K562 (cell line): ENCODE data around the gene GLI3. TPM values are rescaled to one million over a fixed set of nuclear protein-coding genes. Genes with fewer than 3 reads are reported as not detected.

ENCODE experiments used
- ATAC-seq: fragments of 200-7000 bp; cut with Tn5 transposase; 3 replicates; pipeline ENCODE4 v1.9.1; 2020; ENCODE audit warnings: moderate library complexity
- BruUV-seq: library from RNA; stranded (reverse); fragments of 400-500 nt; replicated peaks from 2 replicates; lab custom pipeline; 2021; lab: Mats Ljungman, UMichigan
- CTCF ChIA-PET: fragments of 300-600 bp; formaldehyde crosslinking; extraction: SDS; loops from one replicate; lab custom pipeline; 2021; ENCODE audit warnings: low intra/inter-chr PET ratio; lab: Yijun Ruan, JAX
- POLR2A ChIA-PET: fragments of 300-600, 350-650 bp; sonication (Branson Sonifier 250); formaldehyde crosslinking; extraction: SDS; loops from one replicate; lab custom pipeline; 2021; ENCODE audit warnings: antibody characterized with exemption, inconsistent platforms; lab: Yijun Ruan, JAX
- DNase-seq, 4 experiments: peaks; one replicate each; pipeline versions ENCODE4 v3.0.0 to v3.0.0-alpha.2; 2011 to 2018; ENCODE audit warnings: low spot score in 3 of 4, mixed read lengths in 3 of 4; ENCODE audit errors: extremely low read depth in 1 of 4
- FAIRE-seq: peaks from 2 replicates; lab custom pipeline; 2011; peaks lifted over from hg19 to GRCh38; lab: Jason Lieb, UNC
- H2AFZ ChIP-seq: 2 replicates; pipeline ENCODE4 v1.6.0; 2011; ENCODE audit warnings: low read depth, low read length, control low read depth, inconsistent platforms
- H3K27ac ChIP-seq: fragments of 200-600 bp; 3 replicates; pipeline ENCODE4 v1.8.0; 2011; ENCODE audit warnings: low read depth, mild to moderate bottlenecking, control low read depth, inconsistent platforms, low read length, moderate library complexity, mixed read lengths; ENCODE audit errors: extremely low read depth
- H3K27me3 ChIP-seq, 2 experiments: fragments of 300-600 bp in 1 of 2; 2 replicates in 1 of 2; 3 replicates in 1 of 2; pipeline versions ENCODE4 v1.6.0 to v1.8.0; 2011; ENCODE audit warnings: inconsistent platforms in 2 of 2, low read length in 2 of 2, mild to moderate bottlenecking in 1 of 2, mixed read lengths in 1 of 2, moderate library complexity in 1 of 2; ENCODE audit not compliant: control insufficient read depth in 2 of 2, insufficient read depth in 2 of 2
- H3K36me3 ChIP-seq: fragments of 300-600 bp; 3 replicates; pipeline ENCODE4 v1.8.0; 2011; ENCODE audit warnings: mild to moderate bottlenecking, low read length, inconsistent platforms; ENCODE audit not compliant: control insufficient read depth, insufficient read depth
- H3K4me1 ChIP-seq, 2 experiments: fragments of 200-600 bp in 1 of 2; replicated peaks in 1 of 2; 2 replicates in 1 of 2; 3 replicates in 1 of 2; pipeline versions ENCODE4 v1.5.1 to v1.8.0; 2011; ENCODE audit warnings: inconsistent platforms in 2 of 2, low read length in 2 of 2, mild to moderate bottlenecking in 1 of 2, mixed read lengths in 1 of 2, moderate library complexity in 1 of 2; ENCODE audit not compliant: control insufficient read depth in 2 of 2, insufficient read depth in 2 of 2
- H3K4me2 ChIP-seq: 2 replicates; pipeline ENCODE4 v1.6.1; 2011; ENCODE audit warnings: low read length, control low read depth, inconsistent platforms, mixed read lengths; ENCODE audit not compliant: insufficient read depth
- H3K4me3 ChIP-seq: fragments of 200-600 bp; sonication (generic), shearing (Covaris generic); 2 replicates; pipeline ENCODE4 v1.5.1; 2016; ENCODE audit warnings: control low read depth, inconsistent platforms
- H3K79me2 ChIP-seq: fragments of 200-600 bp; 3 replicates; pipeline ENCODE4 v1.8.0; 2011; ENCODE audit warnings: low read length, inconsistent platforms; ENCODE audit not compliant: control insufficient read depth, insufficient read depth
- H3K9ac ChIP-seq, 2 experiments: 2 replicates each; pipeline versions ENCODE4 v1.6.0 to v1.6.1; 2011; ENCODE audit warnings: low read depth in 2 of 2, low read length in 2 of 2, control low read depth in 1 of 2, inconsistent platforms in 1 of 2, mild to moderate bottlenecking in 1 of 2, mixed read lengths in 1 of 2; ENCODE audit not compliant: insufficient read depth in 1 of 2
- H3K9me1 ChIP-seq: one replicate; pipeline ENCODE4 v1.6.0; 2011; ENCODE audit warnings: inconsistent platforms, mild to moderate bottlenecking, low read length, moderate library complexity; ENCODE audit not compliant: control insufficient read depth, insufficient read depth
- H3K9me3 ChIP-seq: replicated peaks from 2 replicates; pipeline ENCODE4 v1.5.1; 2011; ENCODE audit warnings: low read depth, low read length, inconsistent platforms; ENCODE audit not compliant: control insufficient read depth, insufficient read depth
- H4K20me1 ChIP-seq: replicated peaks from 2 replicates; pipeline ENCODE4 v1.6.1; 2011; ENCODE audit warnings: low read length, inconsistent platforms, mixed read lengths; ENCODE audit not compliant: control insufficient read depth, insufficient read depth
- CEBPB ChIP-seq: fragments of 450-650 bp; IDR thresholded peaks from 2 replicates; pipeline ENCODE4 v1.6.1; 2016; ENCODE audit warnings: missing genetic modification characterization, missing compliant biosample characterization
- POLR3G ChIP-seq: IDR thresholded peaks from 2 replicates; pipeline ENCODE4 v1.6.1; 2011; ENCODE audit not compliant: insufficient read length, insufficient replicate concordance; ENCODE audit errors: extremely low read depth
- PRPF4 ChIP-seq: fragments of 200-400 bp; formaldehyde crosslinking; IDR thresholded peaks from one replicate; pipeline ENCODE4 v1.6.1; 2017; ENCODE audit warnings: low read length, low read depth, mild to moderate bottlenecking; ENCODE audit not compliant: insufficient read depth, poor library complexity, severe bottlenecking
- XRCC5 ChIP-seq: fragments of 200-400 bp; formaldehyde crosslinking; IDR thresholded peaks from 2 replicates; pipeline ENCODE4 v1.6.1; 2017; ENCODE audit warnings: low read depth, mild to moderate bottlenecking, low read length
- ZNF384 ChIP-seq: IDR thresholded peaks from 2 replicates; pipeline ENCODE4 v1.6.1; 2012; ENCODE audit warnings: low read depth, low read length, improper control_type of control experiment
- WGBS: fragments of 100-300 bp; shearing (Covaris generic); methylation state at CpG from one replicate; pipeline ENCODE4 v1.1.6; 2016; ENCODE audit warnings: low coverage, mixed read lengths; ENCODE audit not compliant: insufficient coverage; ENCODE audit errors: missing lambda C conversion rate; 5-methylcytosine and 5-hydroxymethylcytosine counted together
- in situ Hi-C: fragments of 300-500 bp; cut with MboI; formaldehyde crosslinking; loops from 4 replicates; pipeline ENCODE4 v1.15.0; 2018; ENCODE audit warnings: inconsistent platforms, mixed read lengths
- intact Hi-C: fragments of 100-400 bp; cut with micrococcal nuclease; formaldehyde crosslinking; loops from 2 replicates; pipeline ENCODE4 v1.14.2; 2022
- polyA plus RNA-seq, 8 experiments: library from polyadenylated mRNA; depleted of rRNA in 4 of 8; stranded (reverse) in 5 of 8; unstranded in 3 of 8; fragments of >200 nt; fragmentation: Nextera tagmentation in 2 of 8; fragmentation: Illumina TruSeq in 1 of 8; extraction: Ambion mirVana in 2 of 8; extraction: Trizol in 1 of 8; gene quantifications; 2 replicates each; pipeline versions ENCODE4 v1.2.1 to v1.2.3, GENCODE V29; 2011 to 2014; ENCODE audit warnings: inconsistent platforms in 1 of 8, missing spikeins in 1 of 8
- total RNA-seq, 7 experiments: library from RNA; depleted of rRNA in 6 of 7; stranded (reverse); fragments of >200 nt in 6 of 7; fragmentation: Illumina TruSeq in 2 of 7; extraction: Trizol in 2 of 7; gene quantifications; 2 replicates each; pipeline versions ENCODE4 v1.2.1 to v1.2.3, GENCODE V29; 2011 to 2021; ENCODE audit warnings: low replicate concordance in 1 of 7
- TF ChIP-seq, protein P1 (sequence below), 2 experiments: fragments of 450-650 bp in 1 of 2; sonication (generic) in 1 of 2; formaldehyde crosslinking in 1 of 2; IDR thresholded peaks; 2 replicates each; pipeline versions ENCODE4 v1.7.1 to v1.9.0; 2016 to 2022; ENCODE audit warnings: inconsistent platforms in 1 of 2, mild to moderate bottlenecking in 1 of 2, missing genetic modification reagents in 1 of 2

The GLI3 gene
- total and polyA plus RNA-seq, 9 of the 15 experiments (the other 6 are each of a cell fraction or from before 2014, with no cell fraction given): 0.01 to 0.18 (median 0.07) TPM; not detected in 6

DNA sequence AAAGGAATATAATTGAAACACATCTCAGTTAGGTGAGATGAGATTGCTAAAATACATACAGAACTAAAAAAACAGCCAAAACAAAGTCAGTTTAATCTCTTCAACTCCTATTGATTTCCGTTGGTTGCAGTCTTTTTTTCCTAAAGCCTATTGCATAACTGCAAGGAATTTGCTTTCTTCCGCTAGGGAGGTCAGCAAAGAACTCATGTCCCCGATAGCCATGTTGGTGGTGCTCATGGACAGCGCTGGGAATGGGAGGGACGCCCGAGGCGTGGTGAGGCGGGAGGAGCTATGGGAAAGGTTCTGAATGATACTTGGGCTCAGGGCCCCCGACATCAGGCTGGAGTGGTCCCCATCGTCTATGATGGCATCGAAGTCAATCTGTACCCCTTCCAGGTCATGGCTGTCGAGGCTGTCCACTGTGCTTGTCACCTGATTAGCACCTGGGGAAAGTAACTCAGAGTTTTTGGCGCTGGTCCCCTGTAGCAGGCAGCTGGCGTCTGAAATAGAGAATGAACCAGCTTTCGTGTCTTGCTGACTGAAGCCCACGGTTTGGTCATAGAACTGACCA, 272.7 kb downstream of the GLI3 start:
- Histone ChIP-seq H3K9ac (no peak overlapping the region), H4K20me1 (no peaks in the 10 kb centered on the region), H3K27me3 (peaks cover 11 to 30% of the 10 kb centered on the region in 2 experiments; a peak in 4 of 5 replicates), H3K36me3 (no peaks in the 10 kb centered on the region), H2AFZ (no peak overlapping the region), H3K9me3 (no peaks in the 10 kb centered on the region), H3K9me1 (peaks cover 3% of the 10 kb centered on the region), H3K79me2 (no peaks in the 10 kb centered on the region), H3K4me1 (peaks cover 0 to 7% of the 10 kb centered on the region in 2 experiments; a peak in 1 of 5 replicates), H3K4me2 (no peak overlapping the region), H3K4me3 (no peak overlapping the region), H3K27ac (no peak overlapping the region)
- TF ChIP-seq POLR3G: no peak
- TF ChIP-seq CEBPB (tag): peak; percentile 25; the same call in 1 of the 2 replicates
- no peak for TF ChIP-seq PRPF4
- TF ChIP-seq ZNF384: no peak
- WGBS: 1% methylated on average over 15 of the region's 16 CpGs
- intact Hi-C loops: no loop called here
- ATAC-seq (no peak), DNase-seq (no peak), FAIRE-seq (no peak)
- BruUV-seq: no TSS peak
- POLR2A ChIA-PET: no interaction called here
- in situ Hi-C loops: no loop called here
- CTCF ChIA-PET: no interaction called here

DNA sequence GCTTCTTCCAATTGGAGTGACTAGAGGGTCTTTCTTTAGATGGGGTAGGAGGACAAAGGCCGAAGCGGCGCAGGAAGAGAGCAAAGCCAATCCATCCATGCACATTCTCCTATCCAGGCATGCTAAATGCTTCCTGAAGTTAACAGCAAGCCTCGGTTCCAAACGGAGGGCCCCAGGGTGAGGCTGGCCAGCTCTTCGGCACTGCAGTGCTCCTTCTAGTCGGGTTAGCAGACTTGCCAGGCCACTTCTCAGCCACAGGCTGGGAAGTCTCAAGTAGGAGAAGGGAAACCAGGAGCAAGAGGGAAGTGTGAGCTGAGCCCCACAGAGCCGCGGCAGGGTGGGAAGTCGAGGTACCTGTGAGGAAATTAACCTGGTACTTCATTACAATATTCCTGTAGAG, 280.3 kb downstream of the GLI3 start:
- in situ Hi-C loops: no loop called here
- no peak overlapping the region for H3K4me2 ChIP-seq
- POLR2A ChIA-PET: no interaction called here
- ATAC-seq (no peak), FAIRE-seq (no peak), DNase-seq (no peak)
- H3K27me3 ChIP-seq: peaks cover 0 to 15% of the 10 kb centered on the region in 2 experiments; a peak in 2 of 5 replicates
- no peaks in the 10 kb centered on the region for H3K79me2 ChIP-seq
- no peaks in the 10 kb centered on the region for H3K9me1 ChIP-seq
- BruUV-seq: no TSS peak
- 2% methylated on average over 10 of the region's 10 CpGs for WGBS
- intact Hi-C loops: no loop called here
- H3K36me3 ChIP-seq: no peaks in the 10 kb centered on the region
- H3K9me3 ChIP-seq: no peaks in the 10 kb centered on the region
- H3K4me1 ChIP-seq: no peaks in the 10 kb centered on the region; a peak in 1 of 5 replicates
- TF ChIP-seq, protein P1, sequence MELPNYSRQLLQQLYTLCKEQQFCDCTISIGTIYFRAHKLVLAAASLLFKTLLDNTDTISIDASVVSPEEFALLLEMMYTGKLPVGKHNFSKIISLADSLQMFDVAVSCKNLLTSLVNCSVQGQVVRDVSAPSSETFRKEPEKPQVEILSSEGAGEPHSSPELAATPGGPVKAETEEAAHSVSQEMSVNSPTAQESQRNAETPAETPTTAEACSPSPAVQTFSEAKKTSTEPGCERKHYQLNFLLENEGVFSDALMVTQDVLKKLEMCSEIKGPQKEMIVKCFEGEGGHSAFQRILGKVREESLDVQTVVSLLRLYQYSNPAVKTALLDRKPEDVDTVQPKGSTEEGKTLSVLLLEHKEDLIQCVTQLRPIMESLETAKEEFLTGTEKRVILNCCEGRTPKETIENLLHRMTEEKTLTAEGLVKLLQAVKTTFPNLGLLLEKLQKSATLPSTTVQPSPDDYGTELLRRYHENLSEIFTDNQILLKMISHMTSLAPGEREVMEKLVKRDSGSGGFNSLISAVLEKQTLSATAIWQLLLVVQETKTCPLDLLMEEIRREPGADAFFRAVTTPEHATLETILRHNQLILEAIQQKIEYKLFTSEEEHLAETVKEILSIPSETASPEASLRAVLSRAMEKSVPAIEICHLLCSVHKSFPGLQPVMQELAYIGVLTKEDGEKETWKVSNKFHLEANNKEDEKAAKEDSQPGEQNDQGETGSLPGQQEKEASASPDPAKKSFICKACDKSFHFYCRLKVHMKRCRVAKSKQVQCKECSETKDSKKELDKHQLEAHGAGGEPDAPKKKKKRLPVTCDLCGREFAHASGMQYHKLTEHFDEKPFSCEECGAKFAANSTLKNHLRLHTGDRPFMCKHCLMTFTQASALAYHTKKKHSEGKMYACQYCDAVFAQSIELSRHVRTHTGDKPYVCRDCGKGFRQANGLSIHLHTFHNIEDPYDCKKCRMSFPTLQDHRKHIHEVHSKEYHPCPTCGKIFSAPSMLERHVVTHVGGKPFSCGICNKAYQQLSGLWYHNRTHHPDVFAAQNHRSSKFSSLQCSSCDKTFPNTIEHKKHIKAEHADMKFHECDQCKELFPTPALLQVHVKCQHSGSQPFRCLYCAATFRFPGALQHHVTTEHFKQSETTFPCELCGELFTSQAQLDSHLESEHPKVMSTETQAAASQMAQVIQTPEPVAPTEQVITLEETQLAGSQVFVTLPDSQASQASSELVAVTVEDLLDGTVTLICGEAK (IDR thresholded peaks at IDR 0.05): no peak
- TF ChIP-seq, protein P1 (CRISPR knock-in tag; IDR thresholded peaks at IDR 0.05): no peak
- TF ChIP-seq XRCC5: no peak
- H3K4me3 ChIP-seq: no peak overlapping the region
- no peaks in the 10 kb centered on the region for H4K20me1 ChIP-seq
- H3K27ac ChIP-seq: no peak overlapping the region
- no peak overlapping the region for H2AFZ ChIP-seq
- H3K9ac ChIP-seq: no peak overlapping the region
- CTCF ChIA-PET: no interaction called here
